AG10803 (cell line): ENCODE data around the gene CLEC10A.

Source experiments
- DNase-seq: peaks from one replicate; pipeline ENCODE4 v3.0.0; 2010; ENCODE audit warnings: low read depth
- H3K4me3 ChIP-seq: 2 replicates; pipeline ENCODE4 v1.5.1; 2011; ENCODE audit warnings: mild to moderate bottlenecking, low read length, control low read depth
- CTCF ChIP-seq: conservative IDR thresholded peaks from 2 replicates; pipeline ENCODE4 v1.5.1; 2011; ENCODE audit warnings: mild to moderate bottlenecking, low read length, control low read depth, inconsistent platforms

CLEC10A gene

GRCh38 chr17:7041607-7042500 is 38.2 kb downstream of the CLEC10A start:
- no peak overlapping the region for H3K4me3 ChIP-seq
- TF ChIP-seq CTCF: no peak
- no peak for DNase-seq

GRCh38 chr17:7039832-7040231 is 40.2 kb downstream of the CLEC10A start:
- no peak for DNase-seq
- no peak for TF ChIP-seq CTCF
- H3K4me3 ChIP-seq: no peak overlapping the region

GRCh38 chr17:7038025-7038862 is 41.8 kb downstream of the CLEC10A start:
- TF ChIP-seq CTCF: no peak
- DNase-seq: no peak
- H3K4me3 ChIP-seq: no peak overlapping the region

GRCh38 chr17:7035591-7036368 is 44.3 kb downstream of the CLEC10A start, which contains the start of gene SLC16A13:
Gene SLC16A13 (plus strand): TSS chr17:7036015. CDS start chr17:7036383, 368 bp downstream.
- TF ChIP-seq CTCF: no peak
- DNase-seq: peak; percentile 92
- H3K4me3 ChIP-seq: peak within 1 kb of the TSS; percentile 82

GRCh38 chr17:7034955-7035590 is 45.0 kb downstream of the CLEC10A start:
- no peak for DNase-seq
- no peak for TF ChIP-seq CTCF
- H3K4me3 ChIP-seq: peak overlapping the region; percentile 82

GRCh38 chr17:7029659-7030058 is 50.4 kb downstream of the CLEC10A start:
- TF ChIP-seq CTCF: no peak
- no peak overlapping the region for H3K4me3 ChIP-seq
- DNase-seq: no peak
